DOHH2 (cell line): ENCODE measurements around the gene CYP11A1.

ENCODE experiments used
- H3F3A ChIP-seq: fragments of 200-600 bp; sonication (generic), shearing (Covaris generic); 2 replicates; pipeline ENCODE4 v1.6.0; 2016; ENCODE audit warnings: antibody characterized with exemption, mild to moderate bottlenecking; ENCODE audit not compliant: control insufficient read depth, insufficient read depth
- H3K27ac ChIP-seq: fragments of 200-600 bp; sonication (generic); 2 replicates; pipeline ENCODE4 v1.5.1; 2014; ENCODE audit warnings: low read depth, mild to moderate bottlenecking, low read length, moderate library complexity
- H3K27me3 ChIP-seq: fragments of 200-600 bp; sonication (generic); 2 replicates; pipeline ENCODE4 v1.6.1; 2014; ENCODE audit warnings: mild to moderate bottlenecking, low read length, mixed read lengths; ENCODE audit not compliant: control insufficient read depth
- H3K36me3 ChIP-seq: fragments of 200-600 bp; sonication (generic); 2 replicates; pipeline ENCODE4 v1.6.1; 2014; ENCODE audit warnings: mild to moderate bottlenecking, low read length, moderate library complexity, mixed read lengths; ENCODE audit not compliant: control insufficient read depth
- H3K4me1 ChIP-seq: fragments of 200-600 bp; sonication (generic); 2 replicates; pipeline ENCODE4 v1.6.1; 2014; ENCODE audit warnings: mild to moderate bottlenecking, low read length, mixed read lengths; ENCODE audit not compliant: control insufficient read depth
- H3K4me2 ChIP-seq: fragments of 200-600 bp; sonication (generic); 2 replicates; pipeline ENCODE4 v1.6.0; 2014; ENCODE audit warnings: mild to moderate bottlenecking, low read length, moderate library complexity
- H3K4me3 ChIP-seq: fragments of 200-600 bp; sonication (generic); 2 replicates; pipeline ENCODE4 v1.5.1; 2014; ENCODE audit warnings: mild to moderate bottlenecking, low read length, mixed read lengths
- H3K79me2 ChIP-seq: fragments of 200-600 bp; sonication (generic); 2 replicates; pipeline ENCODE4 v1.6.1; 2014; ENCODE audit warnings: mild to moderate bottlenecking, low read length, mixed read lengths; ENCODE audit not compliant: control insufficient read depth
- H3K9me2 ChIP-seq: fragments of 200-600 bp; sonication (generic); replicated peaks from 2 replicates; pipeline ENCODE4 v1.6.1; 2014; ENCODE audit warnings: mild to moderate bottlenecking, low read length, mixed read lengths; ENCODE audit not compliant: control insufficient read depth
- H3K9me3 ChIP-seq: fragments of 200-600 bp; sonication (generic); 2 replicates; pipeline ENCODE4 v1.6.1; 2014; ENCODE audit warnings: antibody characterized with exemption, low read length, mixed read lengths; ENCODE audit not compliant: control insufficient read depth, insufficient read depth
- H4K20me1 ChIP-seq: fragments of 200-600 bp; sonication (generic); 2 replicates; pipeline ENCODE4 v1.6.0; 2014; ENCODE audit warnings: low read depth, mild to moderate bottlenecking, antibody characterized with exemption, low read length, moderate library complexity; ENCODE audit not compliant: control insufficient read depth, insufficient read depth
- EZH2phosphoT487 ChIP-seq: fragments of 200-600 bp; sonication (generic); IDR thresholded peaks from 2 replicates; pipeline ENCODE4 v1.6.1; 2017; ENCODE audit warnings: borderline replicate concordance, mild to moderate bottlenecking, antibody characterized with exemption, low read length, moderate library complexity, mixed read lengths
- TF ChIP-seq, protein P1 (sequence below): fragments of 200-600 bp; sonication (generic); IDR thresholded peaks from one replicate; pipeline ENCODE4 v1.5.1; 2014; ENCODE audit warnings: antibody characterized with exemption, mild to moderate bottlenecking, low read depth, low read length; ENCODE audit not compliant: poor library complexity, severe bottlenecking

The CYP11A1 gene

DNA sequence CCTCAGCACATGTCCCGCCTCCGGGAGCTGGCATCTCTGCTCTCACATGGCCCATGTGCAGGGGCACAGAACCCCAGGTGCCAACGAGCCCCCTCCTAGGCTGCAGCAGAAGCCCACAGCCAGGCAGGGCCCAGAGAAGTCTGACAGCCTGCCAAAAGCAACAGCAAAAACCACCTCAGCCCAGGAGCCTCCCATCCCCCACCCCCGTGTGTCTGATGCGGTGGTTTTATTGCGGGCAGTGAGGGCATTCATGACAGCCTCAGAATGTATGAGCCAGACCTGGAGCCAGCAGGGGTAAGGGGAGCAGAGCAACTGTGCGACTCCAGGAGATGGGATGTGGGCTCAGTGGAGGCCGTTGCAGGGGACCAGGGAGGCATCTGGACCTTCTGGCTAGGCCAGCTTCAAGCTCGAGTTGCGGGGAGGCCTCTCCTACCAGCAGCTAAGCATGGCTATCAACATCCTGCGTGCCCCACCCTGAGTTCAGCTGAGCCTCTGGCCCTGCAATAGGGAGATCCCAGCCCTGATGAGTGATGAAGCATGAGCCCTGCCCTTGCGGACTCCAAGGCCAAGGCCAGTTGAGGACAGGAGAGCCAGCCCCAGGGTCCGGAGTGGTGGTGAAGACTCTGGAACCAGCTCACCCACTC lies 52.5 kb downstream of the CYP11A1 start:
- Histone ChIP-seq H3K36me3 (no peaks in the 10 kb centered on the region), H3K4me2 (no peak overlapping the region), H4K20me1 (no peaks in the 10 kb centered on the region), H3K27me3 (peaks cover 4% of the 10 kb centered on the region), H3K4me3 (no peak overlapping the region), H3K27ac (no peak overlapping the region), H3F3A (no peaks in the 10 kb centered on the region), H3K9me2 (no peaks in the 10 kb centered on the region), H3K4me1 (peaks cover 10% of the 10 kb centered on the region), H3K79me2 (no peaks in the 10 kb centered on the region), H3K9me3 (no peaks in the 10 kb centered on the region)
- TF ChIP-seq, protein P1, sequence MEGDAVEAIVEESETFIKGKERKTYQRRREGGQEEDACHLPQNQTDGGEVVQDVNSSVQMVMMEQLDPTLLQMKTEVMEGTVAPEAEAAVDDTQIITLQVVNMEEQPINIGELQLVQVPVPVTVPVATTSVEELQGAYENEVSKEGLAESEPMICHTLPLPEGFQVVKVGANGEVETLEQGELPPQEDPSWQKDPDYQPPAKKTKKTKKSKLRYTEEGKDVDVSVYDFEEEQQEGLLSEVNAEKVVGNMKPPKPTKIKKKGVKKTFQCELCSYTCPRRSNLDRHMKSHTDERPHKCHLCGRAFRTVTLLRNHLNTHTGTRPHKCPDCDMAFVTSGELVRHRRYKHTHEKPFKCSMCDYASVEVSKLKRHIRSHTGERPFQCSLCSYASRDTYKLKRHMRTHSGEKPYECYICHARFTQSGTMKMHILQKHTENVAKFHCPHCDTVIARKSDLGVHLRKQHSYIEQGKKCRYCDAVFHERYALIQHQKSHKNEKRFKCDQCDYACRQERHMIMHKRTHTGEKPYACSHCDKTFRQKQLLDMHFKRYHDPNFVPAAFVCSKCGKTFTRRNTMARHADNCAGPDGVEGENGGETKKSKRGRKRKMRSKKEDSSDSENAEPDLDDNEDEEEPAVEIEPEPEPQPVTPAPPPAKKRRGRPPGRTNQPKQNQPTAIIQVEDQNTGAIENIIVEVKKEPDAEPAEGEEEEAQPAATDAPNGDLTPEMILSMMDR = no peak
- no peak for TF ChIP-seq EZH2phosphoT487

DNA sequence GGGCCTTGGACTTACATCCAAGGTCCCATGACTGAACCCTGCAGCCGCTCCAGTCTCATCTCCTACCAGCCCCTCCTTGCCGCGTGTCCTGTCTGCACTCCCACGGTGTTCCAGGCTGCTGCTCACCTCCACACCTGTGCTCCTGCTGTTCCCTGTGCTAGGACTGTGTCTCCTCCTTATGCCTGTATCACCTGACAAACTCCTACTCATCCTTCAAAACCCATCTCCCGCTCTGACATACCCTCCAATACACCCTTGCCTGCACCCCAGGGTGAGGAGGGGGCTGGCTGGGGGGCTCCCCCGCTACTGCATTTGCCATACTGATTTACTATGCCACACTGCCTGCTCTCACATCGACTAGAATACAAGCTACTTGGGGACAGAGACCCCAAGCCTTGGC lies 53.6 kb downstream of the CYP11A1 start:
- H3K79me2 ChIP-seq = no peaks in the 10 kb centered on the region
- no peak overlapping the region for H3K4me2 ChIP-seq
- H3K27me3 ChIP-seq = peaks cover 4% of the 10 kb centered on the region
- H3K4me3 ChIP-seq = no peak overlapping the region
- no peak overlapping the region for H3K27ac ChIP-seq
- H3K36me3 ChIP-seq = no peaks in the 10 kb centered on the region
- no peak for TF ChIP-seq EZH2phosphoT487
- H3F3A ChIP-seq = no peaks in the 10 kb centered on the region
- no peaks in the 10 kb centered on the region for H4K20me1 ChIP-seq
- H3K9me3 ChIP-seq = no peaks in the 10 kb centered on the region
- H3K4me1 ChIP-seq = peaks cover 10% of the 10 kb centered on the region
- no peaks in the 10 kb centered on the region for H3K9me2 ChIP-seq

DNA sequence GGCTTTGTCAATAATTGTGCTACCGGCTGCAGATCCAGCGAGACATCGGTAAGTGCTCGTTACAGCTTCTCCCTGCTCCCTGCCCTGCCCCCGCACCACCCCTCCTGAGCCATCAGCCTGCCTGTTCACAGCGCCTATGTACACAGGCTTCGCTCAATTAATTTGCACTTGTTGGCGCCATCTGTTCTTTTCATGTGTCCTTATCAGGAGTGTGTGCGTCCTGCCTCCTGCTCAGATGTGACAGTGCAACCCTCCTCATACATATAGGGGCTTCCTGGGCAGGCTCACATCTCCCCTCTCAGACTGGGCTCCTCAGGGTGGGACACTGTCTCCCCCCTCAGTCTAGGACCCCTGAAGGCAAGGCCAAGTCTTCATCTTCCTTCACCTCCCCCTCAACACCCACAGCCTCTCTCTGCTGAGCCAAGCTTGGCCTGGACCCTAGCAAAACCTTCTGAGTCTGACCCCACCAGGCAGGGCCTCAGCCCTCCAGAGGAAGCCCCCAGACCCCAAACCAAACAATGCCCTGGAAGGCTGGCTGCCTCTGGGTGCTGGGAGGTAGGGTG lies 54.9 kb downstream of the CYP11A1 start:
- no peaks in the 10 kb centered on the region for H3K79me2 ChIP-seq

More for the DNA sequence above, 54.9 kb downstream of the CYP11A1 start:
- H3F3A ChIP-seq = no peaks in the 10 kb centered on the region
- H3K4me1 ChIP-seq = peaks cover 10% of the 10 kb centered on the region
- no peaks in the 10 kb centered on the region for H3K36me3 ChIP-seq
- H3K9me3 ChIP-seq = no peaks in the 10 kb centered on the region
- TF ChIP-seq EZH2phosphoT487 = no peak
- TF ChIP-seq, protein P1 = no peak
- H3K27ac ChIP-seq = no peak overlapping the region
- H4K20me1 ChIP-seq = no peaks in the 10 kb centered on the region
- no peak overlapping the region for H3K4me2 ChIP-seq
- H3K27me3 ChIP-seq = peaks cover 4% of the 10 kb centered on the region
- no peaks in the 10 kb centered on the region for H3K9me2 ChIP-seq
- no peak overlapping the region for H3K4me3 ChIP-seq
